HG03280 (cell line): Measurements from ENCODE around the gene PRC1.
"Not testable (repeated sequence)": the region's sequence is repeated elsewhere in the genome, so short reads cannot be mapped to it uniquely, and the experiment has no call there.

ENCODE experiments used
- ATAC-seq: cut with Tn5 transposase; IDR thresholded peaks from one replicate; pipeline ENCODE4 v1.9.1; 2021; ENCODE audit warnings: mild to moderate bottlenecking, moderate library complexity; ENCODE audit not compliant: unreplicated experiment

The PRC1 gene

GRCh38 chr15:90934949-90935751, 59.2 kb downstream of the PRC1 start, which contains the start of gene UNC45A:
TSS of gene UNC45A (plus strand) at chr15:90935285. CDS start at chr15:90935325, 40 bp downstream.
- peak; percentile 66 for ATAC-seq

- ATAC-seq, result peak; percentile 27
Observed at GRCh38 chr15:90934256-90934948, 59.9 kb downstream of the PRC1 start.

GRCh38 chr15:90933301-90933700, 61.0 kb downstream of the PRC1 start:
- ATAC-seq, result no peak

GRCh38 chr15:90932660-90932991, 61.7 kb downstream of the PRC1 start:
- no peak for ATAC-seq

DNA sequence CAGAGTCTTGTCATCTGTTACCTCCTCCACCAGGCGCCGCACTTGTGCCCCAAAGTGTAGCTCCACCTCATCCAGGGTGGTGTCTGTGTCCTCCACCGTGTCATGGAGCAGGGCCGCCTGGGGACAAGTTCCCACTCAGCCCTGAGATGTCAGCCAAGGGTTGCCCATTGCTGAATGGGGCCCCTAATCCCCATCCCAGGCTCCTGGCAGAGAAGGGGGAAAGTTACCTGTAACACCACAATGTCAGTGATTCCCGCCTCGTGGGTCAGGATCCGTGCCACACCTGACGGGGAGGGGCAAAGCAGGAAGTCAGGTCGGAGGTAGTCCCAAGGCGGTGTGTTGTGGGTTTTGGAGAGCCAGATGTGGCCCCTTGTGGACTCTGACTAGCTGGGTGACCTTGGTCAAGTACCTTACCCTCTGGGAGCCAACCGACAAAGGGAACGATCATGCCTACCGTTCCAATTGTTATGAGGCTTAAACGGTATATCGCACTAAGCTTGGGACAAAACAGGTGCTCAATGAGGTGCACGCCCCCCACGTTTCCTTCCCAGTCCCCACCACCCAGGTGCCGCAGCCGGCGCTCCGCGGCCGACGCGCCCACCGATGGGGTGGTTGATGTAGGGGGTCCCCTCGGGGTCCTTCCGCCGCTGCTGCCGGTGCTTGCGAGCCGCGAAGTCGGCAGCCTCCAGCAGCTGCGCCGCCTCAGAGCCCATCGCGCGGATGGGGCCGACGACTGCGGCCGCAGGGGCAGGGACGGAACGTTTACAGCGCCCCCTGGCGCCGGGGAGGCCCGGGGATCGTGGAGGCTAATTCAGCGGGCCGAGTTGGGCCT, 62.3 kb downstream of the PRC1 start, which contains the start of gene HDDC3:
Gene HDDC3 (minus strand): TSS at position 722 of the 832 bp plus-strand sequence. CDS start 9 bp downstream, at position 713.
- ATAC-seq, result peak; percentile 50

DNA sequence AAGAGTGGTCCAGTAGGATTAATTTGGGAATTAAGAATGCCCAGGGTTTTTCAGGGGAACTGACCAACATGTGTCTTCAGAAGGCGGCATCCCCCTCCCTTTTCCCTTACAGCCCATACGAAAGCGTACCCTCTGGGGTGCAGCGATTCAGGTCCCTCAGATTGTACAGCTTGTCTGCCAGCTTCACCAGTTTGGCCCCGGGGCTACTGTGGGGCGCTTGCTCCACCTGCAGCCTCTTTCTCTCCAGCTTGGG, 62.8 kb downstream of the PRC1 start:
- ATAC-seq, result no peak

DNA sequence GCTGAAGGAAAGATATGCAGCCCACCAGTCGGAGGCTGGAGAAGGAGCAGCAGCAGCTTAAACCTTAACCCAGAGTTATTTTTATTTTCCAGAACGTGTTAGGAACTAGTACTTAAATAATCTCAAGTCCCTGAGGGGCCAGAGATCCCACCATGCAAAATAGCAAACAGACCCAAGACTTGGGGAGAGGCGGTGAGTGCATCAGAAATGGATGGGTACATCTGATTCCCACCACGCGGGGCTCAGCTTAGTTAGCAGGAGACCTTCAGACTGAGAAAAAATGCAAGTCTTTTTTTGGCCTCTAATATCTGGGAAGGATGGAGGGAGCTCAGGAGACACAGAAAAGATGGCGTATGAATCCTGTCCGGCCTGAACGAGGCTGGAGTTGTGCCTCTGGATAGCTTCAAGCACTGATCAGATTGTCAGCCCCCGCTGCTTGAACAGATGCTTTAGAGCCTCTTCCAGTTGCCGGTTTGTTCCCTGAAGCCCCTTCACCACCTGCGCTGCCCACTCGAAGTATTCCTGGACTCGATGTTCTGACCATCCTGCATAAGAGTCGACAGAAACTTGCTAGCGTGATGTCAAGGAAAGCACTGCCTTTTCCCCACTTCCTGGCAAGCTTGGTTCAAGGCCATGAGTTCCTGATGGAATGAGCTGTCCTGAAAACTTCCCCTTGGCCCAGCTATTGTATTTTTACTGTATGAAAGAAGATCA, 63.3 kb downstream of the PRC1 start:
- ATAC-seq, result no peak

DNA sequence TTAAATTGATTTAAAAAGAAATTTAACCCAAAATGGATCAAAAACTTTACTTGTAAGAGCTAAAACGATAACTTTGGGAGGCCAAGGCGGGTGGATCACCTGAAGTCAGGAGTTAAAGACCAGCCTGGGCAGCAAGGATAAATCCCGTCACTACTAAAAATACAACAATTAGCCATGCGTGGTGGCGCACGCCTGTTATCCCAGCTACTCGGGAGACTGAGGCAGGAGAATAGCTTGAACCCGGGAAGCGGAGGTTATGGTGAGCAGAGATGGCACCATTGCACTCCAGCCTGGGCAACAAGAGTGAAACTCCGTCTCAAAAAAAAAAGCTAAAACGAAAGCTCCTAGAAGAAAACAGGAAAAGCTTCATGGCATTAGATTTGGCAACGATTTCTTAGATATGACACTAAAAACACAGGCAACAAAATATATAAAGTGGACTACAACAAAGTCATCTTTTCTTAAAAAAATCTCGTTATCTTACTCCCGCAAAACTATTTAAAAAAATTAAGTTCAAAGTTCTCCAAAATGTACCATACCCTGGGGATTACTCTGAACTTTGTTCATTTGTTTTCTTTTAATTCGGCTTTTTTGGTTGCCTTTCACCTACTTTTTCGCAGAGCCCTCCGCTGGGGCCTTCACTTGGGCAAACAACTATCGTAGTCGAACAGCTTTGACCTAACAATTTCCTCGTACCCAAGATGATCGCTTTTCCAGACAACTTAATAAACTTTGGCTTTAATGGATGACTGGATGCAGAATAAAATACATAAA, 64.9 kb downstream of the PRC1 start:
- no peak for ATAC-seq

GRCh38 chr15:90928106-90928505, 66.2 kb downstream of the PRC1 start:
- not testable (repeated sequence) for ATAC-seq

GRCh38 chr15:90926766-90927165, 67.6 kb downstream of the PRC1 start:
- ATAC-seq, result not testable (repeated sequence)

- ATAC-seq, result peak; percentile 43
Observed at GRCh38 chr15:90924375-90924774, 70.0 kb downstream of the PRC1 start.

DNA sequence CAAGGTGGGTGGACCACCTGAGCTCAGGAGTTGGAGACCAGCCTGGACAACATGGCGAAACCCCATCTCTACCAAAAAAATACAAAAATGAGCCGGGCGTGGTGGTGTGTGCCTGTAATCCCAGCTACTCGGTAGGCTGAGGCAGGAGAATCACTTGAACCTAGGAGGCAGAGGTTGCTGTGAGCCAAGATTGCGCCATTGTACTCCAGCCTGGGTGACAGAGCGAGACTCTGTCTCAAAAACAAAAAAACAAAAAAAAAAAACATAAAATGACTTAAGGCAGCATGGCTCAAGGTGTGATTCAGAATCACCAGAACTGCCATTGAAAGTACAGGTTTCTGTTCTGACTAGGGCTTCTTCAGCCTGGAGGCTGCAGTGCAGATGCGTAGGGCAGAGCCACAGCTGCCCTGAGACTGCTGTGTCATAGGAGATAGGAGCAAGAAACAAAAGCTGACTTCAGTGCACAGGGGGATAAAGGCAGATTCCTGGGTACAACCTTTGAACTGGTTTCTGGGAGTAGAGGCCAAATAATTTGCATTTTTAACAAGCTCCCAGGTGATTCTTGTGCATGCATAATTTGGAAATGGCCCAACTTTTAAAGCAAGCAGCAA, 71.5 kb downstream of the PRC1 start:
- peak; percentile 86 for ATAC-seq

GRCh38 chr15:90921887-90922286, 72.4 kb downstream of the PRC1 start:
- no peak for ATAC-seq

DNA sequence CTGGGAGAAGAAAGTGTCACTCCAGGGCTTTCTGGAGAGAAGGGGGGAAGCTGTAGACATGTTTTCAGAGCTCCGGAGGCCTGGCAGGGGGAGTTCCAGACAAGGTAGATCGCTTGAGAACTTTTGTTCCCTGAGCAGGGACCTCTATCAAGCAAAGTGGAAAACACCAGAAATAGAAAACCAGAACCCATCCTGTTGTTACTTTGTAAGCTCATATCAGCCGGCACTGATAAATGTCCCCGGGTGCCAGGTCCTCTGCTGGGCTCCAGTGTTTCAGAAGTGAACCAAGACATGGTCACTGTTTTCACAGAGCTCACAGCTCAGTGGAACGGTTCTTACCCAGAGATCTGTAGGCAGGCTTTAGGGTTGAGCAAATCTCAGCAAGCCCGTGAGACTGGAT, 75.5 kb downstream of the PRC1 start:
- ATAC-seq, result no peak

DNA sequence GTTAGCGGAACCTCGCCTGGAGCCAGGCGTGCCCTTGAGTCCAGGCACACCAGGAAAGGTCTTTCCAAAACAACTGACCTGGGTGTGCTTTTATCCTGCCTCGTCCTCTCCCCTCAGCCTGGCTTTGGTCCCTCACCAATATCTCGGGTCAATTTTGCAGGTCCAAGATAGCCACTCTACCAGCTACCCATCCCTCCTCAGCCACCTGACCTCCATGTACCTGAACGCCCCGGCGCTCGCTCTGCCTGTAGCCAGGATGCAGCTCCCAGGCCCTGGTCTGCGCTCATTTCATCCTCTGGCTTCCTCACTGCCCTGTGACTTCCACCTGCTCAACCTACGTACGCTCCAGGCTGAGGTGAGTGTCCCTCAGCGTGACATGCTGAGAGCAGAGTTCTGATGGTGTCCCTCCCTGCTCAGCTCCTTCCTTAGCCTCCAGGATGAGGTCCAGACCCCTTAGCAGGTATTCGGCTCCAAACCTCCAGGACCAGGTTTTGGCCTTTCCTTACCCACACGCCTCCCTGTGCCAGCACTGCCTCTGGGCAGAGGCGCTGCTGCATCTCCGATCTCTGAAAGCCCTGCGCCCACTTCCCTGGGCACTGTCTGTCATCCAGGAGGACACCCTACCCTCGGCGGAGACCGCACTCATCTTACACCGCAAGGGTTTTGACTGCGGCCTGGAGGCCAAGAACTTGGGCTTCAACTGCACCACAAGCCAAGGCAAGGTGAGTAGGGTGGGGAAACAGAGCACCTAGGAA, 76.1 kb downstream of the PRC1 start:
- ATAC-seq, result no peak

- no peak for ATAC-seq
Observed at GRCh38 chr15:90917569-90917968, 76.8 kb downstream of the PRC1 start.

GRCh38 chr15:90916461-90916860, 77.9 kb downstream of the PRC1 start:
- no peak for ATAC-seq
